MCF 10A (cell line): ENCODE measurements around the gene TRAPPC2. TPM values are rescaled to one million over a fixed set of nuclear protein-coding genes. Genes with fewer than 3 reads are reported as not detected.

ENCODE experiments used
- BruUV-seq: library from RNA; stranded (reverse); fragments of 400-500 nt; replicated peaks from 2 replicates; lab custom pipeline; 2021; lab: Mats Ljungman, UMichigan
- CTCF ChIA-PET: fragments of 300-600 bp; sonication (Branson Sonifier 250); formaldehyde crosslinking; extraction: SDS; loops from one replicate; lab custom pipeline; 2021; ENCODE audit warnings: antibody characterized with exemption, inconsistent platforms; lab: Yijun Ruan, JAX
- POLR2A ChIA-PET: fragments of 300-600, 350-650 bp; sonication (Branson Sonifier 250); formaldehyde crosslinking; extraction: SDS; loops from one replicate; lab custom pipeline; 2020; ENCODE audit warnings: antibody characterized with exemption, inconsistent platforms; lab: Yijun Ruan, JAX
- DNase-seq: peaks from one replicate; pipeline ENCODE4 v3.0.0-alpha.2; 2018; ENCODE audit not compliant: unreplicated experiment
- H3K27ac Mint-ChIP-seq: one replicate; pipeline ENCODE4 v1.8.0; 2022; ENCODE audit warnings: mild to moderate bottlenecking, low read depth, mixed read lengths; ENCODE audit not compliant: unreplicated experiment
- H3K27me3 Mint-ChIP-seq: one replicate; pipeline ENCODE4 v1.8.0; 2022; ENCODE audit warnings: mixed read lengths; ENCODE audit not compliant: insufficient read depth, unreplicated experiment
- H3K36me3 Mint-ChIP-seq: one replicate; pipeline ENCODE4 v1.8.0; 2022; ENCODE audit warnings: mild to moderate bottlenecking, moderate library complexity, mixed read lengths; ENCODE audit not compliant: insufficient read depth, unreplicated experiment
- H3K4me1 Mint-ChIP-seq: one replicate; pipeline ENCODE4 v1.8.0; 2022; ENCODE audit warnings: mixed read lengths; ENCODE audit not compliant: insufficient read depth, unreplicated experiment
- H3K4me3 Mint-ChIP-seq: one replicate; pipeline ENCODE4 v1.8.0; 2022; ENCODE audit warnings: mild to moderate bottlenecking, moderate library complexity, mixed read lengths; ENCODE audit not compliant: unreplicated experiment
- H3K9me3 Mint-ChIP-seq: one replicate; pipeline ENCODE4 v1.8.0; 2022; ENCODE audit warnings: mixed read lengths; ENCODE audit not compliant: unreplicated experiment
- intact Hi-C: fragments of 100-400 bp; cut with micrococcal nuclease; formaldehyde crosslinking; loops from 2 replicates; pipeline ENCODE4 v1.14.1; 2022
- total RNA-seq: library from RNA; stranded (reverse); gene quantifications from 2 replicates; pipeline ENCODE4 v1.2.3, GENCODE V29; 2022
- TF ChIP-seq, protein P1 (sequence below): fragments of 200-600 bp; IDR thresholded peaks from one replicate; pipeline ENCODE4 v1.8.0; 2022; ENCODE audit warnings: antibody characterized with exemption, mild to moderate bottlenecking; ENCODE audit not compliant: unreplicated experiment

TRAPPC2 gene
- total RNA-seq, 1 experiment from 2014 or later, result 21.7 TPM

DNA sequence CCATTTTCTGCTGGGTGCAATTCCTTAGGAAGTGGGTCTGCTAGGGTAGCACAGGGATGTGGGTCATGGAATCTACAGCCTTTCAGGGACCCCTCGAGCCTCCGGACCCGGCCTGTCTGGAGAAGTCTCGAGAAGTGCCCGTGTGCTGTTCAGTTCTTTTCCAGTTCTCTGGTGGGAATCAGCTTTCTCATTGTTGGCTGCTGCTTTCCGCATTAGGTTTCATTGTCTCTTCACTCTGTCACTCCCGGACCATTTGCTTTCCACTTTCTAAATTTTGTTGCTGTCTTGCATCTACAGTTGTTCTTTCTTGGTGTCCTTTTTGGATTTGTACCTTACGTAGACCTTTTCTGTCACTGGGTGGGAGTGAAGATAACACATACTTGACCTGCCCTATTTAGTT is 39.4 kb downstream of the TRAPPC2 start:
- intact Hi-C loops, result no loop called here
- H3K27ac Mint-ChIP-seq, result no peak overlapping the region
- H3K27me3 Mint-ChIP-seq, result no peaks in the 10 kb centered on the region
- no peak overlapping the region for H3K4me3 Mint-ChIP-seq
- H3K36me3 Mint-ChIP-seq, result peaks cover 10% of the 10 kb centered on the region
- CTCF ChIA-PET, result no interaction called here
- no peak for DNase-seq
- H3K4me1 Mint-ChIP-seq, result peaks cover 45% of the 10 kb centered on the region
- BruUV-seq, result no TSS peak
- TF ChIP-seq, protein P1, sequence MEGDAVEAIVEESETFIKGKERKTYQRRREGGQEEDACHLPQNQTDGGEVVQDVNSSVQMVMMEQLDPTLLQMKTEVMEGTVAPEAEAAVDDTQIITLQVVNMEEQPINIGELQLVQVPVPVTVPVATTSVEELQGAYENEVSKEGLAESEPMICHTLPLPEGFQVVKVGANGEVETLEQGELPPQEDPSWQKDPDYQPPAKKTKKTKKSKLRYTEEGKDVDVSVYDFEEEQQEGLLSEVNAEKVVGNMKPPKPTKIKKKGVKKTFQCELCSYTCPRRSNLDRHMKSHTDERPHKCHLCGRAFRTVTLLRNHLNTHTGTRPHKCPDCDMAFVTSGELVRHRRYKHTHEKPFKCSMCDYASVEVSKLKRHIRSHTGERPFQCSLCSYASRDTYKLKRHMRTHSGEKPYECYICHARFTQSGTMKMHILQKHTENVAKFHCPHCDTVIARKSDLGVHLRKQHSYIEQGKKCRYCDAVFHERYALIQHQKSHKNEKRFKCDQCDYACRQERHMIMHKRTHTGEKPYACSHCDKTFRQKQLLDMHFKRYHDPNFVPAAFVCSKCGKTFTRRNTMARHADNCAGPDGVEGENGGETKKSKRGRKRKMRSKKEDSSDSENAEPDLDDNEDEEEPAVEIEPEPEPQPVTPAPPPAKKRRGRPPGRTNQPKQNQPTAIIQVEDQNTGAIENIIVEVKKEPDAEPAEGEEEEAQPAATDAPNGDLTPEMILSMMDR, result no peak
- POLR2A ChIA-PET, result interaction anchor here (1.0 to 15.4 kb wide), 6 partner anchors 8 to 40 kb away, joined by 4 to 213 read pairs (median 8); partner anchors contain the start of genes OFD1 and TRAPPC2
- no peaks in the 10 kb centered on the region for H3K9me3 Mint-ChIP-seq

DNA sequence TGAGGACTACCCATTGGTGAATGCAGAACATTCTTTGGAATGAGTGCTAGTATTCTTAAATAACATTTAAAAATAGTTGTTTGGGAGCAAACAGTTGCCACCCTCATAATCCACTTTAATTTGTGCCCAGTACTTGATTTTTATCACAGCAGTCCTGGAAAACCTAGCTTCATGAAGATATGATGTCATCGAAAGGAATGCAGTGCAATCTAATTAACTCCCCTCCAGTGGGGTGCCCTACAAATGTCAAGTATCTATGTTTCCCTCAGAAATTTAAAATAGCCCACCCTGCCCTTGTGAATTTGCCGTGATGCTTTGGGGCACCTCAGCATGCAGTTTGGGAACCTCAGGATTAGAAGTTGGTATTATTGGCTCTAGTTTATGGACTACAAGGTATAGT is 40.1 kb downstream of the TRAPPC2 start:
- no peak overlapping the region for H3K4me3 Mint-ChIP-seq
- TF ChIP-seq, protein P1, result no peak
- peaks cover 42% of the 10 kb centered on the region for H3K4me1 Mint-ChIP-seq
- BruUV-seq, result no TSS peak
- DNase-seq, result no peak
- peaks cover 7% of the 10 kb centered on the region for H3K36me3 Mint-ChIP-seq
- no peak overlapping the region for H3K27ac Mint-ChIP-seq
- H3K27me3 Mint-ChIP-seq, result no peaks in the 10 kb centered on the region
- no peaks in the 10 kb centered on the region for H3K9me3 Mint-ChIP-seq
- ChIA-PET POLR2A (interaction anchor here (0.6 to 15.4 kb wide), 10 partner anchors 9 to 335 kb away, joined by 4 to 213 read pairs (median 10); partner anchors contain the start of genes GEMIN8, OFD1, TCEANC and TRAPPC2), CTCF (interaction anchor here (0.8 to 1.6 kb wide), 2 partner anchors 38 to 48 kb away, joined by 3 to 6 read pairs; no protein-coding TSS in a partner anchor)
- intact Hi-C loops, result no loop called here

DNA sequence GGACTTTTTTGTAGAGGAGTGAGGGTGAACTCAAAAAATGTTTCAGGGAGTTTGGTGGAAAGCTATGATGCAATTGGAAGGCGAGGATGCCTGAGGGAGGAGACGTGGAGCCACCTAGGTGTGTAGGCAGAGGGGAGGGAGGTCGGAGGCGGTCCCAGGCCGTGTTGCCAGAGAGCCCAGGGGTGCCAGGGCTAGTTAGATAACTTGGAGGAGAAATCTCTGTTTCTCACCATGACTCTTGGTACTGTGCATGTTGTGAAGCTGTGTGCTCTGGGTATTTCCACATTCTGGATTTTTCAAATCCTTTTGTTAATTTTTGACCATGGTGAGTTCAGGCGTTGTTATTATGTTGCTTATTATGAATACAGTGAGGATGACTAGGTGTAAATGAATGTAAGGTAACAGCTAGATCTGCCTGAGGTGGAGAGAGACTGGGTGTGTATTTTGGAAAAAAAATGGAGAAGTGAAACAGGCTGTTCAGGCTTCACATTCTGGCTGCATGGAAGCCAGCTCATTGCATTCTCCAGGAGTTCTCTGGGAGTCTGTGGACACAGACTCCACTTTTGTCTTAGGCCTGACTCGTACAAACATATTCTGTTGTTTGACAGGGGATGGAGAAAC is 41.0 kb downstream of the TRAPPC2 start:
- intact Hi-C loops, result no loop called here
- TF ChIP-seq, protein P1, result no peak
- no peaks in the 10 kb centered on the region for H3K9me3 Mint-ChIP-seq
- ChIA-PET POLR2A (interaction anchor here (0.6 to 15.4 kb wide), 18 partner anchors 8 to 339 kb away, joined by 3 to 213 read pairs (median 4); partner anchors contain the start of genes GEMIN8, OFD1, TCEANC and TRAPPC2), CTCF (interaction anchor here (0.6 to 1.6 kb wide), 7 partner anchors 11 to 683 kb away, joined by 3 to 6 read pairs (median 4); no protein-coding TSS in a partner anchor)
- DNase-seq, result peak; percentile 77
- H3K36me3 Mint-ChIP-seq, result no peaks in the 10 kb centered on the region
- no peaks in the 10 kb centered on the region for H3K27me3 Mint-ChIP-seq
- H3K27ac Mint-ChIP-seq, result peak overlapping the region; percentile 35
- peak overlapping the region; percentile 15 for H3K4me3 Mint-ChIP-seq
- BruUV-seq, result no TSS peak
- H3K4me1 Mint-ChIP-seq, result peaks cover 39% of the 10 kb centered on the region

DNA sequence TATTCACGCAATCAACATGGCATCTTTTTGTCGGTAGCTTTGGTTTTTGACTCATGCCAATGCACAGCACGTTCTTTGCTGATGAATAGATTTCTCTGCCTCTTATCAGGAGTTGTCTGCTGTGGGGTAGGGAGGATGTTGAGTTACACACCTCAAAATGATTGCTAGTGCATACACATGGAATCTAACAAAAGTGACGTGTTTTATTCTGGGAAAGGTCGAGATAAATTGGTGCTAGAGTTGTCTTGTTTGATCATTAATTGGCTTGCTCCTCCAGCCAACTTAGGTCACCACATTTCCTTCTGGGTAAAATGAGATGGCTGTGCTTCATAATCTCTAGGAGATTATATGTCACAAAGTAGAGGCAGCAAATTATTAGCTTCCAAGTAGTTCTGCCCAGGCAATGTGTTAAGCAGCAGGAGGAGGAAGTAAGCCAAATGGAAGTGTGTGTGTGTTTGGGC is 41.6 kb downstream of the TRAPPC2 start:
- CTCF ChIA-PET, result interaction anchor here (0.5 to 1.6 kb wide), 3 partner anchors 47 to 746 kb away, joined by 3 to 6 read pairs (median 3); no protein-coding TSS in a partner anchor
- H3K27ac Mint-ChIP-seq, result peak overlapping the region; percentile 35
- no peak for DNase-seq
- no TSS peak for BruUV-seq
- H3K4me3 Mint-ChIP-seq, result peak overlapping the region; percentile 15
- TF ChIP-seq, protein P1, result no peak
- intact Hi-C loops, result no loop called here
- H3K9me3 Mint-ChIP-seq, result no peaks in the 10 kb centered on the region
- POLR2A ChIA-PET, result interaction anchor here (0.7 to 15.4 kb wide), 15 partner anchors 10 to 339 kb away, joined by 3 to 213 read pairs (median 4); partner anchors contain the start of genes GEMIN8, OFD1, TCEANC and TRAPPC2
- no peaks in the 10 kb centered on the region for H3K27me3 Mint-ChIP-seq
- H3K36me3 Mint-ChIP-seq, result no peaks in the 10 kb centered on the region
- H3K4me1 Mint-ChIP-seq, result peaks cover 39% of the 10 kb centered on the region
